ENCODE data around the gene SMS. TPM values are rescaled to one million over a fixed set of nuclear protein-coding genes. Genes with fewer than 3 reads are reported as not detected.

Gene SMS
- total and polyA plus RNA-seq, 2 of the 13 experiments (the other 11 are each of a cell fraction or from before 2014, with no cell fraction given) = 40.5 to 91.9 TPM

- Histone ChIP-seq H2AFZ (ENCODE audit: low read length) (no peak overlapping the region), H3K4me3 (replicated peaks in 1 of 3; ENCODE audit: insufficient read depth in 1 of 3, low read depth in 2 of 3, low read length in 3 of 3) (no peak overlapping the region), H3K9ac (ENCODE audit: insufficient read depth, low read depth, low read length) (no peak overlapping the region), H3K36me3 (replicated peaks in 1 of 2; ENCODE audit: control insufficient read depth in 1 of 2, insufficient read depth in 2 of 2, low read length in 2 of 2) (no peaks in the 10 kb centered on the region), H3K27ac (ENCODE audit: extremely low read length, insufficient read depth, low read length) (no peak overlapping the region), H3K4me1 (ENCODE audit: insufficient read depth, low read length) (peaks cover 41% of the 10 kb centered on the region), H3K4me2 (ENCODE audit: low read depth, low read length) (no peak overlapping the region), H3K9me3 (ENCODE audit: low read length) (no peaks in the 10 kb centered on the region), H4K20me1 (ENCODE audit: insufficient read depth, low read length) (peaks cover 10% of the 10 kb centered on the region; the same call in 1 of the 2 replicates), H3K79me2 (ENCODE audit: insufficient read depth, low read length) (peaks cover 87% of the 10 kb centered on the region), H3K27me3 (ENCODE audit: control insufficient read depth in 1 of 2, insufficient read depth in 2 of 2, low read length in 2 of 2) (no peaks in the 10 kb centered on the region)
- intact Hi-C loops (cut with micrococcal nuclease; ENCODE audit: unreplicated experiment) (loop anchor here (10.0 kb wide), 2 partner anchors 113 to 223 kb away; partner anchors contain the start of gene MBTPS2), in situ Hi-C loops (cut with HindIII; ENCODE audit: extremely low pct_ligation_motif_present, low pct_unique_long_range_greater_than_20kb) (no loop called here)
- 86% methylated on average over 6 of the region's 6 CpGs for WGBS (ENCODE audit: low lambda C conversion rate)
- DNase-seq (ENCODE audit: low spot score) (no peak), ATAC-seq (no peak), FAIRE-seq (no peak)
- BruUV-seq (replicated peaks) = no TSS peak
- ChIA-PET POLR2A (no interaction called here), CTCF (ENCODE audit: low intra/inter-chr PET ratio, low total read pairs) (no interaction called here)
- TF ChIP-seq ARID5B (CRISPR knock-in tag; IDR thresholded peaks at IDR 0.05) = no peak
- no peak for TF ChIP-seq ZFP36L1 (CRISPR knock-in tag; IDR thresholded peaks at IDR 0.05)
- TF ChIP-seq ZNF709 (CRISPR knock-in tag; IDR thresholded peaks at IDR 0.05) = no peak
- TF ChIP-seq MXD4 (CRISPR knock-in tag; IDR thresholded peaks at IDR 0.05) = no peak
- no peak for TF ChIP-seq TFDP1 (CRISPR knock-in tag; IDR thresholded peaks at IDR 0.05; ENCODE audit: borderline replicate concordance)
- TF ChIP-seq ARHGAP35 (CRISPR knock-in tag; IDR thresholded peaks at IDR 0.05; ENCODE audit: borderline replicate concordance) = no peak
- no peak for TF ChIP-seq RFXAP (CRISPR knock-in tag; IDR thresholded peaks at IDR 0.05; ENCODE audit: borderline replicate concordance)
- no peak for TF ChIP-seq ZSCAN25 (CRISPR knock-in tag; IDR thresholded peaks at IDR 0.05)
- no peak for TF ChIP-seq AFF4 (CRISPR knock-in tag; IDR thresholded peaks at IDR 0.05)
- no peak for TF ChIP-seq ZNF180 (CRISPR knock-in tag; IDR thresholded peaks at IDR 0.05; ENCODE audit: borderline replicate concordance, low read depth)
- no peak for TF ChIP-seq ZBTB26 (CRISPR knock-in tag; IDR thresholded peaks at IDR 0.05; ENCODE audit: borderline replicate concordance)
- no peak for TF ChIP-seq ZNF326 (CRISPR knock-in tag; IDR thresholded peaks at IDR 0.05; ENCODE audit: borderline replicate concordance)
- no peak for TF ChIP-seq ZNF3 (CRISPR knock-in tag; IDR thresholded peaks at IDR 0.05)
- TF ChIP-seq HIVEP1 (CRISPR knock-in tag; IDR thresholded peaks at IDR 0.05) = no peak
- TF ChIP-seq ZNF136 (CRISPR knock-in tag; IDR thresholded peaks at IDR 0.05; ENCODE audit: low read depth) = no peak
These were observed 7.2 kb downstream of the SMS start for GRCh38 chrX:21947671-21948070.

Data from HepG2 (cell line).